ENCODE results near the gene PGLYRP4.

GRCh38 chr1:153387001-153387400 lies 38.4 kb upstream of the PGLYRP4 start:
- TF ChIP-seq, protein P1, sequence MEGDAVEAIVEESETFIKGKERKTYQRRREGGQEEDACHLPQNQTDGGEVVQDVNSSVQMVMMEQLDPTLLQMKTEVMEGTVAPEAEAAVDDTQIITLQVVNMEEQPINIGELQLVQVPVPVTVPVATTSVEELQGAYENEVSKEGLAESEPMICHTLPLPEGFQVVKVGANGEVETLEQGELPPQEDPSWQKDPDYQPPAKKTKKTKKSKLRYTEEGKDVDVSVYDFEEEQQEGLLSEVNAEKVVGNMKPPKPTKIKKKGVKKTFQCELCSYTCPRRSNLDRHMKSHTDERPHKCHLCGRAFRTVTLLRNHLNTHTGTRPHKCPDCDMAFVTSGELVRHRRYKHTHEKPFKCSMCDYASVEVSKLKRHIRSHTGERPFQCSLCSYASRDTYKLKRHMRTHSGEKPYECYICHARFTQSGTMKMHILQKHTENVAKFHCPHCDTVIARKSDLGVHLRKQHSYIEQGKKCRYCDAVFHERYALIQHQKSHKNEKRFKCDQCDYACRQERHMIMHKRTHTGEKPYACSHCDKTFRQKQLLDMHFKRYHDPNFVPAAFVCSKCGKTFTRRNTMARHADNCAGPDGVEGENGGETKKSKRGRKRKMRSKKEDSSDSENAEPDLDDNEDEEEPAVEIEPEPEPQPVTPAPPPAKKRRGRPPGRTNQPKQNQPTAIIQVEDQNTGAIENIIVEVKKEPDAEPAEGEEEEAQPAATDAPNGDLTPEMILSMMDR (IDR thresholded peaks at IDR 0.05 in 4 of 5, conservative IDR thresholded peaks at IDR 0.05 in 1 of 5) = no peak
- TF ChIP-seq POLR2A (IDR thresholded peaks at IDR 0.05) = no peak

Measured in gastrocnemius medialis (tissue), 4 donors.